ENCODE data around the gene SLFN5.

DNA sequence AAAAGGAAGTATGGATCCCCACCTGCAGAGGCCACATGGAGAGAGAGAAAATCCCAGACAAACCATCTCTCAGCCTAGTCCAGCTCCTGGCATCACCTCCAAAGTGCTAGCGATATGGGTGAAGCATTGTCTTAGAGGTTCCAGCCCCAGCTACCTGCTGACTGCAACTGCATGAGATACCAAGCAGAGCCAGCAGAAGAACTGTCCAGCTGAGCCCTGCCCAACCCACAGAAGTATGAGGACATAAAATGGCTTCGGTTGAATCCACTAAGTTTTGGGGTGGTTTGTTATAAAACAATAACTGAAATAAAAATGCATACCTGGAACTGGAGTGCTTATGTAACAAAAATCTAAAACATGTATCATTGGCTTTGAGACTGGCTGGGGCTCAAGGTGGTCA, 20.4 kb upstream of the SLFN5 start:
- TF ChIP-seq CTCF (CRISPR knock-in tag; IDR thresholded peaks at IDR 0.05) (no peak), TBP (CRISPR knock-in tag; IDR thresholded peaks at IDR 0.05) (no peak), MAFK (conservative IDR thresholded peaks at IDR 0.05 in 1 of 2, IDR thresholded peaks at IDR 0.05 in 1 of 2; ENCODE audit: low read length in 2 of 2) (no peak), SOX6 (IDR thresholded peaks at IDR 0.05) (no peak), SOX6 (CRISPR knock-in tag; IDR thresholded peaks at IDR 0.05) (no peak), POLR2A (IDR thresholded peaks at IDR 0.05; ENCODE audit: insufficient read depth in 1 of 2, low read depth in 2 of 2, low read length in 2 of 2) (no peak), ZNF776 (CRISPR knock-in tag; IDR thresholded peaks at IDR 0.05) (no peak), TCF7L2 (IDR thresholded peaks at IDR 0.05; ENCODE audit: low read depth, low read length) (no peak), PAWR (CRISPR knock-in tag; IDR thresholded peaks at IDR 0.05; ENCODE audit: borderline replicate concordance) (no peak), E2F5 (CRISPR knock-in tag; conservative IDR thresholded peaks at IDR 0.05) (no peak), ZNF124 (CRISPR knock-in tag; IDR thresholded peaks at IDR 0.05) (no peak), TCF7 (IDR thresholded peaks at IDR 0.05; ENCODE audit: low read depth) (no peak), MYC (CRISPR knock-in tag; IDR thresholded peaks at IDR 0.05; ENCODE audit: borderline replicate concordance) (no peak)
- TF ChIP-seq, protein P1, sequence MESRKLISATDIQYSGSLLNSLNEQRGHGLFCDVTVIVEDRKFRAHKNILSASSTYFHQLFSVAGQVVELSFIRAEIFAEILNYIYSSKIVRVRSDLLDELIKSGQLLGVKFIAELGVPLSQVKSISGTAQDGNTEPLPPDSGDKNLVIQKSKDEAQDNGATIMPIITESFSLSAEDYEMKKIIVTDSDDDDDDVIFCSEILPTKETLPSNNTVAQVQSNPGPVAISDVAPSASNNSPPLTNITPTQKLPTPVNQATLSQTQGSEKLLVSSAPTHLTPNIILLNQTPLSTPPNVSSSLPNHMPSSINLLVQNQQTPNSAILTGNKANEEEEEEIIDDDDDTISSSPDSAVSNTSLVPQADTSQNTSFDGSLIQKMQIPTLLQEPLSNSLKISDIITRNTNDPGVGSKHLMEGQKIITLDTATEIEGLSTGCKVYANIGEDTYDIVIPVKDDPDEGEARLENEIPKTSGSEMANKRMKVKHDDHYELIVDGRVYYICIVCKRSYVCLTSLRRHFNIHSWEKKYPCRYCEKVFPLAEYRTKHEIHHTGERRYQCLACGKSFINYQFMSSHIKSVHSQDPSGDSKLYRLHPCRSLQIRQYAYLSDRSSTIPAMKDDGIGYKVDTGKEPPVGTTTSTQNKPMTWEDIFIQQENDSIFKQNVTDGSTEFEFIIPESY (CRISPR knock-in tag; IDR thresholded peaks at IDR 0.05): no peak
